IMR-90 (cell line): ENCODE results near the gene CRYZL1. TPM values are rescaled to one million over a fixed set of nuclear protein-coding genes. Genes with fewer than 3 reads are reported as not detected.

ENCODE experiments used
- ATAC-seq: fragments of 200-7000 bp; cut with Tn5 transposase; 2 replicates; pipeline ENCODE4 v1.9.1; 2020; ENCODE audit warnings: low read depth, mild to moderate bottlenecking, moderate library complexity
- BruUV-seq: library from RNA; stranded (reverse); fragments of 400-500 nt; replicated peaks from 2 replicates; lab custom pipeline; 2021; lab: Mats Ljungman, UMichigan
- CTCF ChIA-PET: fragments of 300-600 bp; formaldehyde crosslinking; extraction: SDS; loops from one replicate; lab custom pipeline; 2021; ENCODE audit warnings: antibody characterized with exemption; lab: Yijun Ruan, JAX
- POLR2A ChIA-PET: fragments of 300-600 bp; sonication (Branson Sonifier 250); formaldehyde crosslinking; loops from one replicate; lab custom pipeline; 2022; ENCODE audit warnings: antibody characterized with exemption; ENCODE audit not compliant: unreplicated experiment; lab: Charles Lee
- DNase-seq: peaks from one replicate; pipeline ENCODE4 v3.0.0; 2013
- H2AFZ ChIP-seq: replicated peaks from 2 replicates; pipeline ENCODE3; 2013; ENCODE audit warnings: low read length, mild to moderate bottlenecking; ENCODE audit not compliant: poor library complexity
- H2AK5ac ChIP-seq: 2 replicates; pipeline ENCODE4 v1.6.1; 2013; ENCODE audit warnings: low read depth, low read length, inconsistent platforms
- H2AK9ac ChIP-seq: replicated peaks from 2 replicates; pipeline ENCODE3; 2013; ENCODE audit warnings: mild to moderate bottlenecking, low read depth, low read length, moderate library complexity; ENCODE audit not compliant: poor library complexity
- H2BK120ac ChIP-seq: 2 replicates; pipeline ENCODE4 v1.6.1; 2013; ENCODE audit warnings: low read depth, low read length, inconsistent platforms
- H2BK15ac ChIP-seq: 3 replicates; pipeline ENCODE4 v1.6.1; 2013; ENCODE audit warnings: low read depth, low read length, inconsistent platforms
- H2BK20ac ChIP-seq: 2 replicates; pipeline ENCODE4 v1.6.1; 2013; ENCODE audit warnings: low read depth, mild to moderate bottlenecking, inconsistent platforms, low read length, moderate library complexity
- H2BK5ac ChIP-seq: 2 replicates; pipeline ENCODE4 v1.6.1; 2013; ENCODE audit warnings: mild to moderate bottlenecking, low read depth, low read length, inconsistent platforms; ENCODE audit not compliant: poor library complexity, severe bottlenecking
- H3K14ac ChIP-seq: replicated peaks from 2 replicates; pipeline ENCODE4 v1.6.1; 2013; ENCODE audit warnings: low read depth, low read length, inconsistent platforms
- H3K18ac ChIP-seq: 2 replicates; pipeline ENCODE4 v1.6.1; 2013; ENCODE audit warnings: low read depth, low read length, control low read depth
- H3K23ac ChIP-seq: 2 replicates; pipeline ENCODE4 v1.6.1; 2013; ENCODE audit warnings: low read depth, low read length, inconsistent platforms
- H3K27ac ChIP-seq: 2 replicates; pipeline ENCODE4 v1.5.1; 2013; ENCODE audit warnings: mild to moderate bottlenecking, control low read depth, low read length; ENCODE audit not compliant: insufficient read depth
- H3K27me3 ChIP-seq: 2 replicates; pipeline ENCODE4 v1.6.1; 2013; ENCODE audit warnings: low read length; ENCODE audit not compliant: control insufficient read depth, insufficient read depth
- H3K36me3 ChIP-seq: 2 replicates; pipeline ENCODE4 v1.6.1; 2013; ENCODE audit warnings: low read length, mixed read lengths; ENCODE audit not compliant: control insufficient read depth, insufficient read depth
- H3K4ac ChIP-seq: 2 replicates; pipeline ENCODE4 v1.6.1; 2013; ENCODE audit warnings: low read depth, low read length, inconsistent platforms
- H3K4me1 ChIP-seq: 2 replicates; pipeline ENCODE4 v1.6.1; 2013; ENCODE audit warnings: low read length, mixed read lengths; ENCODE audit not compliant: control insufficient read depth, insufficient read depth
- H3K4me2 ChIP-seq: 2 replicates; pipeline ENCODE4 v1.6.1; 2013; ENCODE audit warnings: low read depth, mild to moderate bottlenecking, control low read depth, low read length, moderate library complexity
- H3K4me3 ChIP-seq: 2 replicates; pipeline ENCODE4 v1.5.1; 2013; ENCODE audit warnings: low read depth, mild to moderate bottlenecking, control low read depth, low read length, moderate library complexity; ENCODE audit not compliant: insufficient read depth
- H3K56ac ChIP-seq: 2 replicates; pipeline ENCODE4 v1.6.1; 2013; ENCODE audit warnings: low read length, inconsistent platforms; ENCODE audit not compliant: insufficient read depth; ENCODE audit errors: extremely low read depth
- H3K79me1 ChIP-seq, 2 experiments: 2 replicates each; pipeline ENCODE4 v1.6.1; 2013; ENCODE audit warnings: low read length in 2 of 2, inconsistent platforms in 1 of 2, low read depth in 1 of 2
- H3K9ac ChIP-seq: 2 replicates; pipeline ENCODE4 v1.6.1; 2013; ENCODE audit warnings: low read depth, low read length, control low read depth
- H3K9me1 ChIP-seq: 2 replicates; pipeline ENCODE4 v1.6.1; 2013; ENCODE audit warnings: low read length, inconsistent platforms; ENCODE audit not compliant: insufficient read depth
- H3K9me3 ChIP-seq: 2 replicates; pipeline ENCODE4 v1.6.1; 2013; ENCODE audit warnings: low read length; ENCODE audit not compliant: control insufficient read depth, insufficient read depth
- H4K20me1 ChIP-seq: 2 replicates; pipeline ENCODE4 v1.6.1; 2013; ENCODE audit warnings: low read length, inconsistent platforms; ENCODE audit not compliant: insufficient read depth
- H4K5ac ChIP-seq: 2 replicates; pipeline ENCODE4 v1.6.1; 2013; ENCODE audit warnings: mild to moderate bottlenecking, low read depth, low read length, control low read depth
- H4K8ac ChIP-seq, 2 experiments: 2 replicates each; pipeline ENCODE4 v1.6.1; 2013; ENCODE audit warnings: low read depth in 2 of 2, low read length in 2 of 2, control low read depth in 1 of 2, inconsistent platforms in 1 of 2
- H4K91ac ChIP-seq: 2 replicates; pipeline ENCODE4 v1.6.1; 2013; ENCODE audit warnings: low read depth, low read length, inconsistent platforms; ENCODE audit not compliant: insufficient read depth
- CEBPB ChIP-seq: IDR thresholded peaks from 2 replicates; pipeline ENCODE4 v1.6.1; 2012; ENCODE audit warnings: low read depth, low read length, improper control_type of control experiment
- MAFK ChIP-seq: IDR thresholded peaks from 2 replicates; pipeline ENCODE4 v1.6.1; 2012; ENCODE audit warnings: low read depth, low read length, improper control_type of control experiment
- MAZ ChIP-seq: IDR thresholded peaks from 2 replicates; pipeline ENCODE4 v1.6.1; 2012; ENCODE audit warnings: low read depth, mild to moderate bottlenecking, low read length, improper control_type of control experiment, moderate library complexity, borderline replicate concordance
- RAD21 ChIP-seq: IDR thresholded peaks from 2 replicates; pipeline ENCODE4 v1.6.1; 2012; ENCODE audit warnings: low read length, improper control_type of control experiment
- RCOR1 ChIP-seq: IDR thresholded peaks from 2 replicates; pipeline ENCODE4 v1.6.1; 2012; ENCODE audit warnings: mild to moderate bottlenecking, low read length, improper control_type of control experiment; ENCODE audit not compliant: insufficient replicate concordance
- SMC3 ChIP-seq: fragments of 150-350 bp; IDR thresholded peaks from 2 replicates; pipeline ENCODE4 v1.6.1; 2016; ENCODE audit warnings: low read depth, mild to moderate bottlenecking, antibody characterized with exemption, low read length, moderate library complexity
- WGBS, 2 experiments: methylation state at CpG; one replicate each; pipeline versions ENCODE4 v1.1.5 to v1.1.7; 2013; ENCODE audit warnings: missing lambda C conversion rate in 2 of 2; ENCODE audit not compliant: insufficient read length in 1 of 2; ENCODE audit errors: extremely low coverage in 2 of 2; 5-methylcytosine and 5-hydroxymethylcytosine counted together
- dilution Hi-C: fragments of 300-500 bp; cut with HindIII; formaldehyde crosslinking; loops from one replicate; pipeline ENCODE4 v1.14.3; 2018; ENCODE audit warnings: low sequenced_read_pairs; ENCODE audit not compliant: unreplicated experiment
- in situ Hi-C: fragments of 300-500 bp; cut with MboI; formaldehyde crosslinking; loops from 3 replicates; pipeline ENCODE4 v1.14.3; 2019; ENCODE audit warnings: low sequenced_read_pairs, inconsistent platforms, mixed read lengths
- intact Hi-C: fragments of 100-400 bp; cut with micrococcal nuclease; formaldehyde crosslinking; loops from 2 replicates; pipeline ENCODE4 v1.10.0; 2022
- polyA plus RNA-seq, 3 experiments: library from polyadenylated mRNA; depleted of rRNA; stranded (reverse); fragments of >200 nt; gene quantifications; 2 replicates each; pipeline ENCODE4 v1.2.3, GENCODE V29; 2012; ENCODE audit warnings: low replicate concordance in 1 of 3
- total RNA-seq: library from RNA; depleted of rRNA; stranded (reverse); fragments of >200 nt; gene quantifications from 2 replicates; pipeline ENCODE4 v1.2.3, GENCODE V29; 2012

The CRYZL1 gene
- total and polyA plus RNA-seq, 2 of the 4 experiments (the other 2 are of a cell fraction), result 19.9 to 28.5 TPM

- Histone ChIP-seq H4K8ac (no peak overlapping the region), H3K36me3 (no peaks in the 10 kb centered on the region; the same call in 1 of the 2 replicates), H4K20me1 (peaks cover 27% of the 10 kb centered on the region; the same call in 1 of the 2 replicates), H2BK20ac (no peak overlapping the region), H2BK5ac (no peak overlapping the region), H3K9me3 (no peaks in the 10 kb centered on the region), H3K18ac (no peak overlapping the region), H3K9ac (no peak overlapping the region), H2AFZ (no peak overlapping the region), H2AK9ac (no peak overlapping the region), H2BK120ac (no peak overlapping the region), H3K56ac (no peak overlapping the region), H4K91ac (no peak overlapping the region), H3K23ac (no peak overlapping the region), H3K4me2 (no peak overlapping the region), H2AK5ac (no peak overlapping the region; the same call in 1 of the 2 replicates), H3K9me1 (peaks cover 14% of the 10 kb centered on the region), H3K4me1 (peaks cover 9% of the 10 kb centered on the region), H3K27me3 (no peaks in the 10 kb centered on the region), H3K79me1 (peaks cover 25 to 71% of the 10 kb centered on the region in 2 experiments), H3K14ac (no peak overlapping the region), H4K5ac (no peak overlapping the region), H3K4me3 (no peak overlapping the region), H2BK15ac (no peak overlapping the region), H3K27ac (no peak overlapping the region), H3K4ac (no peak overlapping the region)
- ChIA-PET CTCF (no interaction called here), POLR2A (no interaction called here)
- BruUV-seq, result no TSS peak
- DNase-seq (no peak), ATAC-seq (no peak)
- intact Hi-C loops (no loop called here), in situ Hi-C loops (loop anchor here (10.0 kb wide), 1 partner anchor 236 kb away; no protein-coding TSS in a partner anchor), dilution Hi-C loops (no loop called here)
- TF ChIP-seq RAD21 (no peak), SMC3 (no peak), RCOR1 (no peak), CEBPB (no peak), MAZ (no peak), MAFK (no peak)
- no CpG with 5 or more reads among the region's 1 CpG for WGBS, 2 experiments
Observed at GRCh38 chr21:33648555-33648954, 7.0 kb upstream of the CRYZL1 start.
